Neural progenitor cell (in vitro differentiated cells): ENCODE results near the gene EFL1. TPM values are rescaled to one million over a fixed set of nuclear protein-coding genes. Genes with fewer than 3 reads are reported as not detected.
A peak's percentile ranks its signal among the peaks of the same experiment; 100 is the strongest.
"Not testable (repeated sequence)": the region's sequence is repeated elsewhere in the genome, so short reads cannot be mapped to it uniquely, and the experiment has no call there.

Source experiments
- DNase-seq: peaks from one replicate; pipeline ENCODE4 v3.0.0-alpha.2; 2016; ENCODE audit warnings: low spot score
- H2AFZ ChIP-seq: fragments of 200-600 bp; sonication (generic); replicated peaks from 2 replicates; pipeline ENCODE4 v1.6.1; 2016; ENCODE audit warnings: antibody characterized with exemption
- H3F3A ChIP-seq: fragments of 200-600 bp; sonication (generic); 2 replicates; pipeline ENCODE4 v1.6.1; 2016; ENCODE audit warnings: antibody characterized with exemption, low read depth
- H3K27ac ChIP-seq: fragments of 200-600 bp; sonication (generic); 2 replicates; pipeline ENCODE4 v1.5.1; 2016; ENCODE audit warnings: mild to moderate bottlenecking
- H3K27me3 ChIP-seq: fragments of 200-600 bp; sonication (generic); 2 replicates; pipeline ENCODE4 v1.6.1; 2016; ENCODE audit warnings: mild to moderate bottlenecking, moderate library complexity
- H3K36me3 ChIP-seq: fragments of 200-600 bp; sonication (generic); 2 replicates; pipeline ENCODE4 v1.5.1; 2016
- H3K4me1 ChIP-seq: fragments of 200-600 bp; sonication (generic); 2 replicates; pipeline ENCODE4 v1.6.1; 2016; ENCODE audit warnings: mixed run types
- H3K4me2 ChIP-seq: fragments of 200-600 bp; sonication (generic); 2 replicates; pipeline ENCODE4 v1.6.1; 2016
- H3K4me3 ChIP-seq: fragments of 200-600 bp; sonication (generic); 2 replicates; pipeline ENCODE4 v1.5.1; 2016
- H3K79me2 ChIP-seq: fragments of 200-600 bp; sonication (generic); 2 replicates; pipeline ENCODE4 v1.6.1; 2016; ENCODE audit warnings: low read depth
- H3K9ac ChIP-seq: fragments of 200-600 bp; sonication (generic); 2 replicates; pipeline ENCODE4 v1.6.1; 2016
- H3K9me3 ChIP-seq: fragments of 200-600 bp; sonication (generic); 2 replicates; pipeline ENCODE4 v1.5.1; 2016; ENCODE audit warnings: low read depth
- H4K20me1 ChIP-seq: fragments of 200-600 bp; sonication (generic); 2 replicates; pipeline ENCODE4 v1.6.1; 2016; ENCODE audit warnings: low read depth
- H3K27ac Mint-ChIP-seq: 3 replicates; pipeline ENCODE4 v1.8.0; 2021; ENCODE audit warnings: mixed read lengths
- H3K27me3 Mint-ChIP-seq: 2 replicates; pipeline ENCODE4 v1.8.0; 2022; ENCODE audit warnings: low read depth, mild to moderate bottlenecking, inconsistent platforms, moderate library complexity, mixed read lengths; ENCODE audit not compliant: insufficient read depth
- H3K36me3 Mint-ChIP-seq: 3 replicates; pipeline ENCODE4 v1.8.0; 2021; ENCODE audit warnings: mixed read lengths
- H3K4me1 Mint-ChIP-seq: 3 replicates; pipeline ENCODE4 v1.8.0; 2021; ENCODE audit warnings: mixed read lengths
- H3K4me3 Mint-ChIP-seq: 3 replicates; pipeline ENCODE4 v1.8.0; 2021; ENCODE audit warnings: mild to moderate bottlenecking, moderate library complexity, mixed read lengths
- H3K9me3 Mint-ChIP-seq: 3 replicates; pipeline ENCODE4 v1.8.0; 2020; ENCODE audit warnings: mixed read lengths
- EZH2 ChIP-seq: fragments of 200-600 bp; sonication (generic); IDR thresholded peaks from 2 replicates; pipeline ENCODE4 v1.6.1; 2017; ENCODE audit warnings: antibody characterized with exemption, mild to moderate bottlenecking, moderate library complexity
- EZH2phosphoT487 ChIP-seq: fragments of 200-600 bp; sonication (generic); IDR thresholded peaks from 2 replicates; pipeline ENCODE4 v1.6.1; 2017; ENCODE audit warnings: antibody characterized with exemption
- total RNA-seq: library from RNA; depleted of rRNA; stranded (reverse); fragments of >200 nt; gene quantifications from 2 replicates; pipeline ENCODE4 v1.2.3, GENCODE V29; 2015; ENCODE audit warnings: low replicate concordance
- TF ChIP-seq, protein P1 (sequence below): fragments of 200-600 bp; sonication (generic); IDR thresholded peaks from 2 replicates; pipeline ENCODE4 v1.5.1; 2017; ENCODE audit warnings: antibody characterized with exemption, mild to moderate bottlenecking

Gene EFL1
- total RNA-seq, 1 donor from 2014 or later, result 42.4 TPM

DNA sequence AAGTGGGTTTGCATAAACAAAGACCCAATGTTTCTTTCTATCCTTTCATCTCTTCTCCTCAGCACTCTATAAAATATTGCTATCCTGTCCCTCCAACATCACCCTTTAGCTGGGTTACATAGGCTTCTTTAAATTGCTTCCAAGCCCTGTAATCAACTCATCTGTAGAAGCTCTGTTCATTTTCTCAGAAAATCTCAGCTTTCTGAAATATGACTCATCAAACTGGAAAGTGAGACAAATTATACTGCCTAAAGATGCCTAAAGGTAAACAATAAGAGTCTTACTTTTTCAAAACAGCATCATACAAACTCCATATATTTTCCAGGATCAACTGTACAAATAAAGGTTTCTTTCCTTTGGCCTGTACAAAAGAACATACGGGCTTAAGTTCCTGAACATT, 33.8 kb downstream of the EFL1 start:
- H3K9me3 Mint-ChIP-seq, result no peaks in the 10 kb centered on the region
- H3K4me3 Mint-ChIP-seq, result no peak overlapping the region
- H3K79me2 ChIP-seq, result no peaks in the 10 kb centered on the region
- H3K9me3 ChIP-seq, result no peaks in the 10 kb centered on the region
- no peak overlapping the region for H3K9ac ChIP-seq
- peaks cover 12% of the 10 kb centered on the region for H3K4me1 Mint-ChIP-seq
- no peak overlapping the region for H2AFZ ChIP-seq
- H3F3A ChIP-seq, result no peaks in the 10 kb centered on the region
- peaks cover 7% of the 10 kb centered on the region for H3K4me1 ChIP-seq
- no peak overlapping the region for H3K4me3 ChIP-seq
- H3K27me3 Mint-ChIP-seq, result peaks cover 2% of the 10 kb centered on the region
- H3K27me3 ChIP-seq, result no peaks in the 10 kb centered on the region
- no peak overlapping the region for H3K4me2 ChIP-seq
- DNase-seq, result no peak
- no peak overlapping the region for H3K27ac Mint-ChIP-seq
- H3K27ac ChIP-seq, result no peak overlapping the region
- no peak for TF ChIP-seq EZH2
- TF ChIP-seq, protein P1, sequence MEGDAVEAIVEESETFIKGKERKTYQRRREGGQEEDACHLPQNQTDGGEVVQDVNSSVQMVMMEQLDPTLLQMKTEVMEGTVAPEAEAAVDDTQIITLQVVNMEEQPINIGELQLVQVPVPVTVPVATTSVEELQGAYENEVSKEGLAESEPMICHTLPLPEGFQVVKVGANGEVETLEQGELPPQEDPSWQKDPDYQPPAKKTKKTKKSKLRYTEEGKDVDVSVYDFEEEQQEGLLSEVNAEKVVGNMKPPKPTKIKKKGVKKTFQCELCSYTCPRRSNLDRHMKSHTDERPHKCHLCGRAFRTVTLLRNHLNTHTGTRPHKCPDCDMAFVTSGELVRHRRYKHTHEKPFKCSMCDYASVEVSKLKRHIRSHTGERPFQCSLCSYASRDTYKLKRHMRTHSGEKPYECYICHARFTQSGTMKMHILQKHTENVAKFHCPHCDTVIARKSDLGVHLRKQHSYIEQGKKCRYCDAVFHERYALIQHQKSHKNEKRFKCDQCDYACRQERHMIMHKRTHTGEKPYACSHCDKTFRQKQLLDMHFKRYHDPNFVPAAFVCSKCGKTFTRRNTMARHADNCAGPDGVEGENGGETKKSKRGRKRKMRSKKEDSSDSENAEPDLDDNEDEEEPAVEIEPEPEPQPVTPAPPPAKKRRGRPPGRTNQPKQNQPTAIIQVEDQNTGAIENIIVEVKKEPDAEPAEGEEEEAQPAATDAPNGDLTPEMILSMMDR, result no peak
- no peak for TF ChIP-seq EZH2phosphoT487
- peaks cover 8% of the 10 kb centered on the region for H4K20me1 ChIP-seq
- H3K36me3 Mint-ChIP-seq, result peaks cover 19% of the 10 kb centered on the region
- H3K36me3 ChIP-seq, result peaks cover 17% of the 10 kb centered on the region

DNA sequence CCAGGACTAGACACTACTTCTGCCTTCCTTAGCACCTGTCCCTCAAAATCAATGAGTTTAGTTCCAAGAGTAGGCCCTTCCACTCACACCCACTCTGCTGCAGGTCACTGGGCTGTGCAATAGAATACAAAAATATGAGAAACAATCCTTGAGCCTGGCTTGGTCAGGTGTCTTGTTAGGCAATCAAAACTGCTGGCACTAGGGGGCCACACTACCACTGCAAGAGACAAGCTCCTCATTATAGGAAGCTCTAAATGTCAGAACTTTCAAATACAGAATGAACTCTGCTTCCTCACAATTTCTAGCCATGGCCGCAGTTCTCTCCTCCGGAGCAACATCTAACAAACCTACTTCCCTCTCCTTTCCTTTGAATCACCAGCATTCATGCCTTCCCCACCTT, 41.0 kb downstream of the EFL1 start:
- H3K27me3 Mint-ChIP-seq, H2AFZ ChIP-seq, H3K4me1 ChIP-seq, H3K27ac Mint-ChIP-seq, H3K27ac ChIP-seq, H3K4me3 Mint-ChIP-seq, H3K4me1 Mint-ChIP-seq, H3K4me3 ChIP-seq, H3K9me3 Mint-ChIP-seq, H3K79me2 ChIP-seq, H3K9ac ChIP-seq, H3F3A ChIP-seq, H3K4me2 ChIP-seq, H3K36me3 ChIP-seq, H4K20me1 ChIP-seq, H3K9me3 ChIP-seq, H3K27me3 ChIP-seq: not testable (repeated sequence)
- peak; percentile 22 for DNase-seq
- H3K36me3 Mint-ChIP-seq, result peaks cover 19% of the 10 kb centered on the region
- TF ChIP-seq, protein P1, result peak; percentile 43

DNA sequence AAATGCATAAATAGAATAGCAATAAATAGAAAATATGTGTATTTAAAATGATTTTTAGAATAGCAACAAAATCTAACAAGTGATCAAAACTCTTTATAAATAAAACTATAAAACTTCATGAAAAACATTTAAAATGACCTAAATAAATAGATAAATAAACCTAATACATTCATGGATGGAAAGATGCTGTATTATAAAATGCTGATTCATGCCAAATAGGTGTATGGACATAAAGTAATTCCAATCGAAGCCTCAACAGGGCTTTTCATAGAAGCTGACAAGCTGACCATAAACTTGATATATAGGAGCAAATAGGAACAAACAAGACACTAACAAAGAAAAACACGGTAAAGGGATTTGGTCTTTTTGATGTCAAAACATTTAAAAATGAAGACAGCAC, 46.4 kb downstream of the EFL1 start:
- not testable (repeated sequence) for H3K27ac Mint-ChIP-seq

DNA sequence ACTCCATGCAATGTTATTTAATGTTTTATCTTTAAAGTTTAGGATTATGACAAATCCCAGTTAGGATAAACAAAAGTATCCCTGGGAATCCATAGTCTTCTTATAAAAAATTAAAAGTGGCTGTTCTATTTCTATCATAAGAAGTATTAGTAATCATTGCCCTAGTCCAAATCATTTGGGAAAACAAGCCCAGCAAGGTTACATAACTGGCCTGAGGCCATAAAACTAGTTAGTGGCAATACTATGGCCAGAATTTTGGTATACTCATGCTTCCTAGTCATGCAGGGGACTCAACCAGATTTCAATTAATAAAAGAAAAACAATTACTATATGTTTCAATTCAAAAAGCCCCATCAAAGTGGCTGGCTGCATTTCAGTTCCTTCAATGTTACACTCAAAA, 50.3 kb downstream of the EFL1 start:
- not testable (repeated sequence) for H3K4me3 Mint-ChIP-seq, H3K36me3 ChIP-seq, H3K9me3 Mint-ChIP-seq, H3K4me1 ChIP-seq, H3K9ac ChIP-seq, H3K4me2 ChIP-seq, H3K9me3 ChIP-seq, H3K27ac Mint-ChIP-seq, H3F3A ChIP-seq, H3K27me3 Mint-ChIP-seq, DNase-seq, H2AFZ ChIP-seq, H3K4me3 ChIP-seq, H3K79me2 ChIP-seq, H3K27me3 ChIP-seq, H4K20me1 ChIP-seq, H3K27ac ChIP-seq
- Mint-ChIP-seq H3K36me3 (peaks cover 20% of the 10 kb centered on the region), H3K4me1 (peaks cover 11% of the 10 kb centered on the region)

More for the DNA sequence above, 46.4 kb downstream of the EFL1 start:
- H3K4me1 Mint-ChIP-seq, H3K9ac ChIP-seq, H3K4me2 ChIP-seq, H2AFZ ChIP-seq, H3K4me3 Mint-ChIP-seq, H3K9me3 ChIP-seq, H3K27ac ChIP-seq, H3F3A ChIP-seq, H3K27me3 Mint-ChIP-seq, H3K4me3 ChIP-seq, H3K27me3 ChIP-seq, H3K9me3 Mint-ChIP-seq, H3K36me3 ChIP-seq, H4K20me1 ChIP-seq, H3K4me1 ChIP-seq, DNase-seq, H3K79me2 ChIP-seq: not testable (repeated sequence)
- H3K36me3 Mint-ChIP-seq, result peaks cover 32% of the 10 kb centered on the region

DNA sequence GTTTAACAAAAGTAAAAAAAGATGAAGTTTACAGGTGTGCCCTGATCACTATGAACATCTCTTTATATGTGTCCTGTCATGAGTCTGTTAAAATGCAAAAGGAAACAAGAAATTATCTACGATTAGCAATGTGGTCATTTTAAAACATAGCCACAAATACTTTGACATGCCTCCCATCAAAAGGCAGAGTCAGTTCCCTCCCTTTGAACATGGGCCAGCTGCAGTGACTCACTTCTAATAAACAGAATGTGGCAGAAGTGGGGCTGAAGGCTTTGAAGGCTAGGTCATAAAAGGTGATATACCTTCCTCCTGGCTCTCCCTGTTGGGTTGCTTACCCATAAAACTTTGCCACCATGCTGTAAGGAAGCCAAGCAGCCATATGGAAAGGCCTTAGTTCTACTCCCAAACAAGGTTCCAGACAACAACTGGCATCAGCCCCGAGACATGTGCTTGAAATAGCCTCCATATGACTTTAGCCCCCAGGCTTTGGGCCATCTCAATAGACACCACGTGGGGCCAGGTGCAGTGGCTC, 52.4 kb downstream of the EFL1 start:
- not testable (repeated sequence) for H3K9ac ChIP-seq, H3K27me3 Mint-ChIP-seq, H3K9me3 Mint-ChIP-seq, H3K4me3 ChIP-seq, H3F3A ChIP-seq, H4K20me1 ChIP-seq, H3K36me3 ChIP-seq, H3K4me1 ChIP-seq, H3K4me2 ChIP-seq, H2AFZ ChIP-seq, H3K27me3 ChIP-seq, H3K27ac Mint-ChIP-seq, DNase-seq, H3K9me3 ChIP-seq, H3K4me3 Mint-ChIP-seq, H3K79me2 ChIP-seq, H3K27ac ChIP-seq
- Mint-ChIP-seq H3K36me3 (peaks cover 21% of the 10 kb centered on the region), H3K4me1 (peaks cover 11% of the 10 kb centered on the region)

DNA sequence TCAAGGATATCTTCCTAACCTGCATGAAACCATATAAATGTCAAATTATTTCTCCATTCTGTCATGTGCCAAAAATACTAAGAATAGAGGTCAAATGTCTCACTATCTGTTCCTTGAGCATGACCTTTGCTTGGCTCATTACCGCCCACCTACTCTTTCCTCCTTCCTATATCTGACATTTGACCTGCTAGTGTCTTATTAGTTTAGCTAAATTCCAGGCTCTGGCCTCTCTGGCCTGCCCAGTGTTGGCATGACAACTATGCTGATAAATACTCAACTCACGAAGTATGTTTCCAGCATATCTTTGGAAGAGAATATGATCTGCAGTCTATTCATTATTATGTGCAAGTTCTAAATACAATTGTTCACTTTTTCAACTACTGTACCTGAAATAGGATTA, 58.0 kb downstream of the EFL1 start:
- H3K27me3 ChIP-seq, DNase-seq, H3K4me3 ChIP-seq, H3K27ac ChIP-seq, H3K9me3 Mint-ChIP-seq, H3K27me3 Mint-ChIP-seq, H4K20me1 ChIP-seq, H3K36me3 Mint-ChIP-seq, H3K4me1 ChIP-seq, H3F3A ChIP-seq, H3K9ac ChIP-seq, H3K4me3 Mint-ChIP-seq, H3K4me2 ChIP-seq, H3K27ac Mint-ChIP-seq, H3K79me2 ChIP-seq, H2AFZ ChIP-seq, H3K4me1 Mint-ChIP-seq, H3K9me3 ChIP-seq, H3K36me3 ChIP-seq: not testable (repeated sequence)
